ENCODE measurements around the gene ZNF615.

GRCh38 chr19:52048555-52049501 is 40.8 kb upstream of the ZNF615 start, which contains the start of gene ZNF432:
- no peak for TF ChIP-seq CTCF (IDR thresholded peaks at IDR 0.05; ENCODE audit: low read depth, low read length)
- no peak for TF ChIP-seq EZH2phosphoT487 (IDR thresholded peaks at IDR 0.05; ENCODE audit: low read depth)

Data from OCI-LY3 (cell line).